MM.1S (cell line): ENCODE data around the gene SMIM35.

Experiments used
- DNase-seq: peaks from one replicate; pipeline ENCODE4 v3.0.0-alpha.2; 2015
- H2AFZ ChIP-seq: fragments of 300-600 bp; sonication (generic); 2 replicates; pipeline ENCODE4 v1.6.0; 2016; ENCODE audit warnings: antibody characterized with exemption, low read length
- H3F3A ChIP-seq: fragments of 300-600 bp; sonication (generic); 2 replicates; pipeline ENCODE4 v1.6.1; 2016; ENCODE audit warnings: mild to moderate bottlenecking, antibody characterized with exemption, low read length, moderate library complexity, mixed read lengths; ENCODE audit not compliant: insufficient read depth
- H3K27ac ChIP-seq: fragments of 300-600 bp; sonication (generic); 2 replicates; pipeline ENCODE4 v1.5.1; 2016; ENCODE audit warnings: mild to moderate bottlenecking, low read length
- H3K27me3 ChIP-seq: fragments of 300-600 bp; sonication (generic); replicated peaks from 2 replicates; pipeline ENCODE4 v1.6.0; 2016; ENCODE audit warnings: low read length; ENCODE audit not compliant: insufficient read depth
- H3K36me3 ChIP-seq: fragments of 300-600 bp; sonication (generic); replicated peaks from 2 replicates; pipeline ENCODE4 v1.6.1; 2016; ENCODE audit warnings: mild to moderate bottlenecking, low read length, mixed read lengths; ENCODE audit not compliant: insufficient read depth
- H3K4me1 ChIP-seq: fragments of 300-600 bp; sonication (generic); 2 replicates; pipeline ENCODE4 v1.6.1; 2016; ENCODE audit warnings: low read length, mixed read lengths
- H3K4me2 ChIP-seq: fragments of 300-600 bp; sonication (generic); 2 replicates; pipeline ENCODE4 v1.6.0; 2016; ENCODE audit warnings: low read depth, low read length
- H3K4me3 ChIP-seq: fragments of 300-600 bp; sonication (generic); 2 replicates; pipeline ENCODE4 v1.5.1; 2016; ENCODE audit warnings: low read length, mixed read lengths
- H3K79me2 ChIP-seq: fragments of 300-600 bp; sonication (generic); 2 replicates; pipeline ENCODE4 v1.6.1; 2016; ENCODE audit warnings: mixed run types, low read length, mixed read lengths
- H3K9ac ChIP-seq: fragments of 300-600 bp; sonication (generic); 2 replicates; pipeline ENCODE4 v1.6.1; 2016; ENCODE audit warnings: low read length, mixed read lengths
- H3K9me2 ChIP-seq: fragments of 300-600 bp; sonication (generic); replicated peaks from 2 replicates; pipeline ENCODE4 v1.6.1; 2016; ENCODE audit warnings: mild to moderate bottlenecking, low read length, mixed read lengths; ENCODE audit not compliant: insufficient read depth
- H3K9me3 ChIP-seq: fragments of 300-600 bp; sonication (generic); replicated peaks from 2 replicates; pipeline ENCODE4 v1.6.1; 2016; ENCODE audit warnings: mild to moderate bottlenecking, low read length, mixed read lengths; ENCODE audit not compliant: insufficient read depth
- H4K20me1 ChIP-seq: fragments of 300-600 bp; sonication (generic); 2 replicates; pipeline ENCODE4 v1.6.1; 2016; ENCODE audit warnings: mild to moderate bottlenecking, low read length, moderate library complexity, mixed read lengths; ENCODE audit not compliant: insufficient read depth
- EZH2 ChIP-seq: fragments of 300-600 bp; sonication (generic); optimal IDR thresholded peaks from 2 replicates; pipeline ENCODE3; 2017; ENCODE audit warnings: low read depth, mild to moderate bottlenecking, antibody characterized with exemption, low read length, mixed read lengths
- EZH2phosphoT487 ChIP-seq: fragments of 300-600 bp; sonication (generic); IDR thresholded peaks from 2 replicates; pipeline ENCODE4 v1.6.1; 2018; ENCODE audit warnings: antibody characterized with exemption, low read length
- TF ChIP-seq, protein P1 (sequence below): fragments of 300-600 bp; sonication (generic); IDR thresholded peaks from 2 replicates; pipeline ENCODE4 v1.5.1; 2016; ENCODE audit warnings: antibody characterized with exemption, low read length, mixed read lengths

Gene SMIM35

DNA sequence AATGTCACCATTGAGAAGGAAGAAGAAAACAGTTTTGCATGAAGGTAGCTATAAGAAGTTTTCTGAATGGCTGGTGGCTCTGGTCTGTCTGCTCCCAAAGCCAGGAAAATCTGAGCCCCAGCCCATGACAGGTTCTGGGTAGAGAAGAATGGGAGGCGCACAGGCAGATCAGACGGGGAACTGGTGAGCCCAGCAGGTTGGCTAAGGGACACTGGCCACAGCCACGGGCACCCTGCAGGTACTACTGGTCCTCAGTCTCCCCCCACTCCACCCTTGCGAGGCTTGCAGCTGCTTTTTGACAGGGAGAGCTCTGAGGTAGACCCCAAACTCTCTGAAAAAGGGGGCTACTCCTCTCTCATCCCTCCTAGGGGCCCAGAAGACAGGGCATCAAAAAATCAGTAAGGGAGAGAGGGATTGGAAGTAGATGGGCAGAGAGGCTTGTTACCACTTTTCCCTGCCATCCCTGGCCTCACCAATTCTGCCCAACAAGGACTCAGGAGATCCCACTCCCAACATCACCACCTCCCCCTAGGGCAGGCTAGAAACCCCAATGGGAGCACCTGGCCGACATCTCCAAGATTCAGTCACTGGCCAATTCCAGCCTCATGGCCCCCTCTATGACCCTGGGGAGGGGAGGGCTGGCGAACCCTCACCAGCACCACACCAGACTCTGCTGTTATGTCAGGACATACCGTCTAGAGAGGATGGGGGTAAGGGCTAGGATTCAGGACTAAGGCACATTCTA, 48.5 kb upstream of the SMIM35 start:
- Histone ChIP-seq H3K4me2 (no peak overlapping the region), H3K9me3 (no peaks in the 10 kb centered on the region), H3K36me3 (no peaks in the 10 kb centered on the region), H3K9ac (no peak overlapping the region), H3K4me1 (no peaks in the 10 kb centered on the region), H3K4me3 (no peak overlapping the region), H3K79me2 (no peaks in the 10 kb centered on the region), H3F3A (no peaks in the 10 kb centered on the region), H2AFZ (no peak overlapping the region), H3K9me2 (no peaks in the 10 kb centered on the region), H3K27me3 (peaks cover 37% of the 10 kb centered on the region), H3K27ac (no peak overlapping the region), H4K20me1 (no peaks in the 10 kb centered on the region)
- DNase-seq: no peak
- TF ChIP-seq EZH2phosphoT487 (no peak), EZH2 (no peak)
- TF ChIP-seq, protein P1, sequence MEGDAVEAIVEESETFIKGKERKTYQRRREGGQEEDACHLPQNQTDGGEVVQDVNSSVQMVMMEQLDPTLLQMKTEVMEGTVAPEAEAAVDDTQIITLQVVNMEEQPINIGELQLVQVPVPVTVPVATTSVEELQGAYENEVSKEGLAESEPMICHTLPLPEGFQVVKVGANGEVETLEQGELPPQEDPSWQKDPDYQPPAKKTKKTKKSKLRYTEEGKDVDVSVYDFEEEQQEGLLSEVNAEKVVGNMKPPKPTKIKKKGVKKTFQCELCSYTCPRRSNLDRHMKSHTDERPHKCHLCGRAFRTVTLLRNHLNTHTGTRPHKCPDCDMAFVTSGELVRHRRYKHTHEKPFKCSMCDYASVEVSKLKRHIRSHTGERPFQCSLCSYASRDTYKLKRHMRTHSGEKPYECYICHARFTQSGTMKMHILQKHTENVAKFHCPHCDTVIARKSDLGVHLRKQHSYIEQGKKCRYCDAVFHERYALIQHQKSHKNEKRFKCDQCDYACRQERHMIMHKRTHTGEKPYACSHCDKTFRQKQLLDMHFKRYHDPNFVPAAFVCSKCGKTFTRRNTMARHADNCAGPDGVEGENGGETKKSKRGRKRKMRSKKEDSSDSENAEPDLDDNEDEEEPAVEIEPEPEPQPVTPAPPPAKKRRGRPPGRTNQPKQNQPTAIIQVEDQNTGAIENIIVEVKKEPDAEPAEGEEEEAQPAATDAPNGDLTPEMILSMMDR: no peak

DNA sequence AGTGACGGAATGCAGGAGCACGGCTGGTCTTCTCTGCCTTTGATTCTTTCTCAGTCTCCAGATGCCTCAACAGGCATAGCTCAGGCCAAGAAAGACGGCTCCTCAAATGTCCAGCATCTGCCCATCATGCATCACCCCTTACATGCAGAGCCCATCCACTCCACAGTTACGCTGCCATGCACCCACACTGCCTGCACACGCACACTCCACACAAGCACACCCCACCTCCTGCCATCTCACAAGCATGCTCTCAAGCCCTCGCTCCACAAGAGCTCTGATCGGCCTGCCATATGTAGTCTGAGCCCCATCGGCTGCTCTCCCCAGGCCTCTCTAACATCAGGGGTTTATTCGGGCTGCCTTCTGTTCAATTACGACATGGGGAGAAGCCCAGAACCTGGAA, 47.1 kb upstream of the SMIM35 start:
- no peaks in the 10 kb centered on the region for H3K36me3 ChIP-seq
- no peaks in the 10 kb centered on the region for H3K79me2 ChIP-seq
- no peaks in the 10 kb centered on the region for H3K4me1 ChIP-seq
- TF ChIP-seq EZH2phosphoT487: no peak
- TF ChIP-seq, protein P1: no peak
- no peak for TF ChIP-seq EZH2
- H3K9ac ChIP-seq: no peak overlapping the region
- H3K4me3 ChIP-seq: no peak overlapping the region
- H3K27me3 ChIP-seq: peaks cover 25% of the 10 kb centered on the region
- no peaks in the 10 kb centered on the region for H4K20me1 ChIP-seq
- H2AFZ ChIP-seq: no peak overlapping the region
- no peaks in the 10 kb centered on the region for H3K9me2 ChIP-seq
- no peak overlapping the region for H3K27ac ChIP-seq
- H3K4me2 ChIP-seq: no peak overlapping the region
- no peak for DNase-seq
- H3K9me3 ChIP-seq: no peaks in the 10 kb centered on the region
- H3F3A ChIP-seq: no peaks in the 10 kb centered on the region

DNA sequence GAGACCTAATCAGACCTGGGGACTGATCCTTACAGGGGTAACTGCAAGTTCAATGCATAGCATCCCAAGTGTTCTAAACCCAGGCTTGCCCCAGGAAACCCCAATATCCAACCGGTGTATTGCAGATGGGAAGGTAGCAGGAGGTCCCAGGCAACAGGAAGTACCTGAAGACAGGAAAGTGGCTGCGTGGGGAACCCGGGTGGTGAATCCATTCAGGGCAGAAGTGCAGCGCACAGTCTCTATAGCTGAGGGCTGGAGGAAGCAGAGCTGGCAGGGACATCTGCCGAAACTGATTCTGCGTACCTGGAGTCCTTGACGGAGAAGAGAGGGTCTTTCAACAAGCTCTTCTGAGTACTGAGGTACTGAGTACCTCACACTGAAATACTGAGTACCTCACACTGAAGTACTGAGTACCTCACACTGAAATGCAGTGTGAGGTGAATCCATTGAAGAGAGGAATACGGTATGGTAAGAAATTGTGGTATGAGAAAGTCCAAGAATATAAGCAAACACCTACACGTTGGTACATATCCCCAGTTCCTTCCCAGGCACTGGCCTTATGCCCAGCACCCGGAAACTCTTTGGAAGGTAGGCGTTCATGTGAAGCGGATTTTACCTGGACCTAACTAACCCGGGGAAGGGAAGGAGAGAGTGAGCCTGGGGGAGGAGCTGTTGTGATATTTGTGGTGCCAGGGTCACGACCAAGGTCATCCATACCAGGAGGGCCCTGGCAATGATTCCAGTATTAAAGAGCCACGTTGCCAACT, 45.8 kb upstream of the SMIM35 start:
- DNase-seq: no peak
- Histone ChIP-seq H2AFZ (no peak overlapping the region), H3K9me2 (no peaks in the 10 kb centered on the region), H3K4me3 (no peak overlapping the region), H3K27ac (no peak overlapping the region), H3K4me2 (no peak overlapping the region), H4K20me1 (no peaks in the 10 kb centered on the region), H3K27me3 (peaks cover 12% of the 10 kb centered on the region), H3K9ac (no peak overlapping the region), H3K9me3 (no peaks in the 10 kb centered on the region), H3K4me1 (no peaks in the 10 kb centered on the region), H3K36me3 (no peaks in the 10 kb centered on the region), H3F3A (no peaks in the 10 kb centered on the region), H3K79me2 (no peaks in the 10 kb centered on the region)
- TF ChIP-seq EZH2 (no peak), EZH2phosphoT487 (no peak)
- TF ChIP-seq, protein P1: no peak
